HG03558 (cell line): ENCODE data around the gene ARHGAP24.
A peak's percentile ranks its signal among the peaks of the same experiment; 100 is the strongest.
"Not testable (repeated sequence)": the region's sequence is repeated elsewhere in the genome, so short reads cannot be mapped to it uniquely, and the experiment has no call there.

ENCODE experiments used
- ATAC-seq: cut with Tn5 transposase; IDR thresholded peaks from one replicate; pipeline ENCODE4 v1.9.1; 2021; ENCODE audit warnings: moderate number of reproducible peaks; ENCODE audit not compliant: unreplicated experiment; ENCODE audit errors: extremely low read depth

Gene ARHGAP24

DNA sequence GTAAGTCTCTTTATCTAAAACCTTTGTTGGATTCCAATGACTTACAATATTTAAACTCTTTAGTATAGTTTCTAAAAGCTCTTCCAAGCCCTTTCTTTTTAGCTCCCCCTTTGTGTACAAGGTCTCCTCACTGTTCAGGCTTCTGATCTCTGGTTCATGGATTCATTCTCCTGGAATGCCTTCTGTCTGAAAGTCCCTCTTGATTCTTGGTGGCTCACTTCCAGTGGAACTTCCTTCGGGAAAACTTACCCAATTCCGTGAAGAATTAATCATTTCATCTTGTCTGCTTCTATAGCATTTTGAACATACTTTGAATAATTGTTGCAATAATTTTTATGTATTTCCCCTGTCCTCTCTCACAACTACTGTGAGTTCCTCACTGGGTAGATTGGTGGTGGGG, 3.6 kb downstream of the ARHGAP24 start:
- no peak for ATAC-seq

DNA sequence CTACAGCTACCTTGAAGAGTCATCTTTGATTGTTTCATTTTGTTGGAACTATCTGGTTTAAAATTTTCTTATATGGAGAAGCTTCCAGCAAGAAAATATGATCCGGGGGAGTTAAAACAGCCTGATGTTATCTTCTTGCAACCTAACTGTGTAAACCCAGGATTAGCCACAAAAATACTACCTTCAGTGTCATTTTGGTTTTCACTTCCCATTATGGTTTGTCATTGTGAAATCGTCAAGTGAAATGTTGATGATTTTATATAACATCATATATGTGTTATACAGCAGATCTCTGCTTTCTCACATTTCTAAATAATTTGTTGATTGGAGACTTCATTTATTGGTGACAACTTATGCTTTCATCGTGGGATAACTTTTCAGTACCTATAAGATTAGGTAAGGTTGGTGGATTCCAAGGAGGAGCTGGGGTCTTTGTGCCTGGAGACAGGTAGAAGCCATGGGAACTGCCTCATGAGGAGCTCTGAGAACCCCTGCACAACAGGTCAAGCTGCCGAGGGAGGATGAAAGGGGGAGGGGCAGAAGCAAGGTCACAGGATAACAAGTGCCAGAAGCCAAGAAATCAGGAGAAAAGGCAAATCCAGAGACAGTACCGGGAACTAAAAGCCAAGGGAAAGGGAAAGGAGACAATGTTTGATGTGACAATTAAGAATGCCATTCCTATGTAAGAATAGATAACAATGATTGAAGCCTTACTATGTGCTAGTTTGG, 7.2 kb downstream of the ARHGAP24 start:
- ATAC-seq = no peak

DNA sequence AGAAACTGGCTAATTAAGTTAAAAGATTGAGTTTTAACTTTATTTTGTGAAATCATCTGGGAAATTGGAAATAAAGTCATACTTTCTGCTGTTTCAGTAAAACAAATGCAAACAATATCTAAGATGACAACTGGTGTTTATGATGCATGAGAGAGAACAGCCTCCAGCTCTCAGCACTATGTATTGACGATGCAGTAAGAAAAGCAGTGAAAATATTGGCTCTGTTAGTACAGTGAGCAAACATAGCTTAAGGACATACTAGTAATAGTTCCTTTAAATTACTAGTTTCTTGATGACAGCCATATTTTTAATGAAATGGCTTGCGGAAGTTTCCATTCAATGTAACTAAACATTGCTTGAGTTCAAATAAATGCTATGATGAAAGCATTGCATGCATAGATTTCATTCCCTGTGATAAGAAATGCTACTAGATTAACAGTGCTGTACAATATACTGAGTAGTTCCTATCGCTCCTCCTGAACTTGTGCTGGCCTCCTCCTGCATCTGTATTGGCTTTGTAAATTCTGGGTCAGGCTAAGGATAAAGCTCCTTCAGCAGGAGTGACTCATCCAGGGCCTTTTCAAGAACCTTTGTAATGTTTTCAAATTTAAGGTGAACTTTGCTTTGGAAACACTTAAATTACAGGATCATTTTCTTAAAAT, 11.6 kb downstream of the ARHGAP24 start:
- no peak for ATAC-seq

DNA sequence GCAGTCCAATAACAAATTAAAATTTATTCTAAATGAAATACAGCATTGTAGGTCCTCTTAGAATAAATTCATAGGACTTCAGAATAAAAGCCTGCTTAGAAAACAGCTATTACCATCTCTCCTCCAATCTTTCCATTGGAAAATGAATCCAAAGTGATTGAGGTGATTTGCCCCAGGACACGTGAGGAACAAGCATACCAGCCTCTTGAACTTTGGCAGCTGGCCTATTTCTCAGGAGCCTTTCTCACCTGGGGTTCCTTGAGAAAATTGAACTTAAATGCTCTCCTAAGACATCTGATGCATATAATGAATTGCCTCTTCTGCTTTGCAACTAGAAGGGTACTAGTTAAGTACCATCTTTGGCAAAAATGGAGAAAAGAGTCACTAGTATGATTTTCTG, 13.5 kb downstream of the ARHGAP24 start:
- ATAC-seq = no peak

DNA sequence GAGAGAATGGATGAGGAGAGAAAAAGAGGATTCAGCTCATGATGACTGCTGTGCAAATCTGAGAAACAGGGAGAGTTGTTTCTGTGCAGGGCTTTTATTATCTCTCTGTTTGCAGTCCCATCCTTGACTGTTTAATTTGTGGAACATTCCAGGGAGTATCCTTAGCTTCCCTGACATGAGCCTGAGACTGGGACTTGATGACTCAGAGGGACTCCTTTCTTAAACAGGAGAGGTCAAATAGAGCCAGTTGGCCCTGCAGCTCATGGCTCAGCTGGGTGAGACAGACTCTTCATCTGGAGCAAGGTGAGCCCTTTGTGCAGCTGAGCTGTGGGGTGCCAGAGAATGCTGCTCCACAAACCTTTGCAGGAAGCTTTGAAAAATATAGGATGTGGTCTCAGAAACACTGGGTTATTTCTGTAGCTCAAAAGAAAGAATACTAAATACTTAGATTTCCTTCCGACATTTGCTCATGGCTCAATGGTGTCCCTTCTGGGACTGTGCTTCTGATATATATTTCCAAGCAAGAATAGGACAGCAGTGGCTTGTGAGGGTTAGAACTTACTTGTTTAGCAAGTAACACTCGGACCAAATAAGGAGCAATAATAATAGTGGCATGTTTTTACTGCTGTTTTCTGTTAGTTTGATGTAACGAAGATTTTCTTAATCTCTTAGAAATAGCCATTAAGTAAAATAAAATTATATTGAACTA, 14.5 kb downstream of the ARHGAP24 start:
- no peak for ATAC-seq

DNA sequence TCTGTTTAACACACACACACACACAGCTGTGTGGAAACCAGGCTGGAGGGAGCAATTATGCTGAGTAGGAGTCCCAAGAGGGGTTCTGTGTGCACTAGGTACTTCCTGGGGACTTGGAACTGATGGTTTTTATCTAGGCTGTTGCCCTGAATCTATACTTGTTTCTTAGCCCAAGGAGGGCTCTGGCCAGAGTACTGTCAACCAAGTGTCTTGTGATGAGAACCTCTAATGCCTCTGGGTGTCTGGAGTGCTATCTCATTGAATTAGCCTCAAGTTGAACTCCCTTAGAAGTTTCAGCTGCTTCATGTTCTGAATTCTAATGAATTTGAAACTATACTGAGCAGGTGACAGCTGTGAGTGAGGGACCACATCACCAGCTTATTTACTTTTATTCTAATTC, 16.6 kb downstream of the ARHGAP24 start:
- peak; percentile 48 for ATAC-seq

DNA sequence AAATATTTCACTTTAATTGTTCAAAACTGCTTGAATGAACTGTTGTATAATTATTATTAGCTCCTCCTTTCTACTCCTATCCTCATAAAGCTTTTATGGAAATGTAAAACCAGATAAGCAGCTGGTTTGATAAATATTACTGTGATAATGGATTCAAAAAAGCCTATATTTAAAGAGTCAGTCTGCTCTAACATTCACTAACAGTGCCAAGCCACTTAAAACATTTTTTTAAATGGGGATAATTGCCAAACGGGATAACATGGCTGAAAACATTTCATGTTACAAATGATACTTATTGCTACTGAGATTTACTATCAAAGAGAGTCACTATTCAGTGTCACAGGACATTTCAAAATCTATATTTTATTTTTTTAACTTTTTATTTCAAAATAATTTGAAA, 17.4 kb downstream of the ARHGAP24 start:
- no peak for ATAC-seq

DNA sequence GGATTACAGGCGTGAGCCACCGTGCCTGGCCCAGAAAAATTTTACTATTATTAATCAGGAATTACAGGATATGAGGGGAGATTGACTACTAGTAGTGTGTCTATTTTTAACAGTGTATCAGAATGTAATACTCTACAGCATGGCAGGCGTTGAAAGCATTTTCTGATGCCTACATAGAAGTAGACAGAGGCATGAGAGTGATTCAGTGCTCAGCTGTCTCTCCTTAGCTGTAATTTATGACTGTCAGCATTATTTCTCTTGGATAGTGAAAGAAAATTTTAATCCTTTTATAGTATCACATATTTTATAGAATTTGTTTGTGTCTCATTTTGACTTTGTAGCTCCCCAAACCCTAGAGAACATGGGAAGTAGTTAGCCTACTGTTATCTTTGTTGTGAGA, 20.7 kb downstream of the ARHGAP24 start:
- no peak for ATAC-seq

DNA sequence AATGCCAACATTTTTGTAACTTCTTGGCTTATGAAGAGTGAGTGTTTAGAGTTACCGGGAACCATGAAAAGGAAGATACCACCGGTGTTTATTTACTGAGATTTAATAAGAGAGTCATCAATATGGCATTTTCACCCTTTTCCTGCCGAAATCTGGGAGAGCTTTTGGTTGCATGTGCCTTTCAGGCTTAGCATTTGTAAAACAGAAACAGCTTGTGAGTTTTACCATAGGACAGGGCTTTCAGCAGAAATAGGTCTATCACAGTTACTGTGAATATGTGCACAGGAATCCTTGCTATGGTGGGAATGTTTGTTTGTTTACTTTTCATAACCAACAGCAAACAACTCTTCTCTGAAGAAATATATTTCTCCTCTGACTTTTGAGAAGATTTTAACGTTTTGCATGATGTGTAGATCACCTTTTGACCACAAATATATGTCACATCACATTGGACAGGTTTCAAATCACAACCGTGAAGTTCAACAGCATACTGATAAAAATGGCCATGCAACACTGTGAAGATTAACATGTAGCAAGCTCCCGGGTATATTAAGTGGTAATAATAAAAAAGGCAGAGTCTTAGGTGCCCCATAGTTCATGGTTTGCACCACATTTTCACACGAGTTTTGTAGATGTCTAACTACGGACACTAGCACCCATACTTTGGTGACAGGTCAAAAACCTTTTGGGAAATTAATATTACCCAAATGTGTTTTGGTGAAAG, 21.3 kb downstream of the ARHGAP24 start:
- ATAC-seq = no peak

DNA sequence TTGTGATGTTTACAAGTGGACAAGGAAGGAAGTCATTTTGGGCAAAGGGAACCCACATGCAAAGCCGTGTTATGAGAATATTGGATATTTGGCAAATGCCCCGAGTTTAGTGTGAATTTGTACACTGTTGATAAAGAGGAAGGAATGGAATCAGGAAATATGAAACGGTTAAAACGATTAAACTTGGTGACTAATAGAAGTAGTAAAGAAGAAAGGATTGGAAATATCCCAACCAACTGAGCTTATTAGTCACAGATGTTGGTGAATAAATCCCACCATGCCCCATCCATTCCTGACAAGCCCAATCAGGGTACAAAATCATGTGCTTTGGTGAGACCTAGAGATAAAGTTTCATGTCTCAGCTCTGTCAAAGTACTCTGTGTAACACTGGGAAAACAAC, 22.0 kb downstream of the ARHGAP24 start:
- no peak for ATAC-seq

DNA sequence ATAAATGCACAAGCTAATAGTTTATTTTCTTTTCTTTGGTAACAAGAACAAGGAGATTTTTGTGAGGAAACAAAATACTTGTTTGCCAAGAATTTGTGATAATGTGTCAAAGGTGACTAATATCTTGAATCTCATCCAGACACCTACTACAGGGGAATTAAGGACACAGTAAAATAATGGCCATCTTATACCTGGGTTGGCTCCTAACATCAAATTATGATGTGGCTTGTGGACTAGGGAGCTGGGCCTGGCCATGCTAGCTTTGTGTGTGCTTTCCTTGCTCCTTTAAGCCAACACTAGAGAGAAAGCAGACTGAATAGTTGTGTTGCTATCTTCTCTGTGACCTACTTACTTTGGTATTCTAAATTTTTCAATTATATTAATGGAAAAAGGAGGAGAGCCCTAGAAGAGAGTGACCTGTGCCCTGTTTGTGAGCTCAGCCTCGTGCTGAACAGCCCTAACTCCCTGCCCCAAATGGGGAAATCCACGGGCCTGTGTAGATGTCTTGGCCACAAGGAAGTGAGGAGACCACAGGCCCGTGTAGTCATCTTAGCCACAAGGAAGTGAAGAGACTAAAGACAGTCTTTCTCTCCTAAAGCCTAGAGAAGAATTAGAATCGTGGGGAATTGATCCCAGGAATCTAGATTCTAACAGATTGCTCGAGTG, 23.3 kb downstream of the ARHGAP24 start:
- ATAC-seq = peak; percentile 90

DNA sequence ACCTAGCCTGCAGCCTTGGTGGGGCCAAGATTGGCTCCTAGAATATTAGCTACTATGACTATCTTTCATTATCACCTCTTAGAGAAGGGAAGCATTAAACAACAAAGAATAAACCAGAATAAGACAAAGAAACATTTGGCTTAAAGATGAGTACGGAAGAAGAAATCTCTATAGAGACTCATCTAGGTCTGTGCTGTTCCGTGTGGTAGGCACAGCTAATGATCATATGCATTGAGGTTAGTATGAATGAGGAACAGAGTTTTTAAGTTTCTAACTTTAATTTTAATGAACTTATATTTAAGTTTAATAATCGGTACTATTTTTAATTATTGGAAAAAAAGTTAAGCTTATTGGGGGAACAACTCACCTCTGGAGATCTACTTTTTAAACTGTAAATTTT, 24.6 kb downstream of the ARHGAP24 start:
- no peak for ATAC-seq

DNA sequence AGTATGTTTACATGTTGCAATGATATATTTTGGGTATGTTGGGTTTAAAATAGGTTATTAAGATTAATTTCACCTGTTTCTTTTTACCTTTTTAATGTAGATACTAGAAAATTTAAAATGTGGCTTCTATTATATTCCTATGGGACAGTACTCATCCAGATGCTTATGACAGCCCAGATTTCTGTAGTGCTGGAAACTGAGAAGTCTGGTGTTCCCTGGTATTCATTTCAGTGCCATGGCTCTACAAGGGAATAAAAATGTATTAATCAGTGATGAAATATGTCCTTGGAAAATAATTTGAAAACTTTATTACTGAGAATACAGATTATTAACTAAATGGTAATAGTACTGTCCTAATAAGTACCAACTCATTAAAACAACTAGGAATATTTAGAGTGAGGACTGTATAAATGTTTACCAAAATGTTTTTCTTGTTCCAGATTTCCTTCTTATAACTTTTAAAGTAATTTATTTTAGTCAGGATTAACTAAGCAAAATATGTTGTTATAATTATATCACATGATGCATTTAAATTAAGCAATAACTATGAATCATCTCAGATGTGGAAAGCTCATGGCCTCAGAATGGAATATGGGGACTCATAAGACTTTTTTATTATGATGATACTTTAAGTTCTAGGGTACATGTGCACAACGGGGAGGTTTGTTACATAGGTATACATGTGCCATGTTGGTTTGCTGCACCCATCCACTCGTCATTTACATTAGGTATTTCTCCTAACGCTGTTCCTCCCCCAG, 25.3 kb downstream of the ARHGAP24 start:
- ATAC-seq = no peak

DNA sequence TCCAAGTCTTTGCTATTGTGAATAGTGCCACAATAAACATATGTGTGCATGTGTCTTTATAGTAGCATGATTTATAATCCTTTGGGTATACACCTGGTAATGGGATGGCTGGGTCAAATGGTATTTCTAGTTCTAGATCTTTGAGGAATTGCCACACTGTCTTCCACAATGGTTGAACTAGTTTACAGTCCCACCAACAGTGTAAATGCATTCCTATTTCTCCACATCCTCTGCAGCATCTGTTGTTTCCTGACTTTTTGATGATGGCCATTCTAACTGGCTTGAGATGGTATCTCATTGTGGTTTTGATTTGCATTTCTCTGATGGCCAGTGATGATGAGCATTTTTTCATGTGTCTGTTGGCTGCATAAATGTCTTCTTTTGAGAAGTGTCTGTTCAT, 26.2 kb downstream of the ARHGAP24 start:
- ATAC-seq = not testable (repeated sequence)

DNA sequence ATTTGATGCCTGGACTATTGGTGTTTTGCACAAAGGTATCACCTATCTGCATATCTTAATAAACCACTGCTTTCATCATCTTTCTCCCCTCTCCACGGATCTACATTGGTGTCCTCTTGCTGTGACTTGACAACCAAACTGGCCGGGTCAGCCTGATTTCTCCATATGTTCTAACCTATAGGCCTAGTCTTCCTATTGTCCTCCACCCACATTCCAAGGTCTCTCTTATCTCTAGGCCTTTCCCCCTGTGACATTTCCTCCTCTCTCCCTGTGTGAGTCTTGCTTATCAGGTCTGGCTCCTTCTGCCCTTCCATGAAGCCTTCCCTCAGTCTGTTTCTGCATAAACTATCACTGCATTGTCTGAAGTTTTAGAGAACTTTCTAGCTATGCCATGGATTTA, 33.7 kb downstream of the ARHGAP24 start:
- ATAC-seq = no peak

DNA sequence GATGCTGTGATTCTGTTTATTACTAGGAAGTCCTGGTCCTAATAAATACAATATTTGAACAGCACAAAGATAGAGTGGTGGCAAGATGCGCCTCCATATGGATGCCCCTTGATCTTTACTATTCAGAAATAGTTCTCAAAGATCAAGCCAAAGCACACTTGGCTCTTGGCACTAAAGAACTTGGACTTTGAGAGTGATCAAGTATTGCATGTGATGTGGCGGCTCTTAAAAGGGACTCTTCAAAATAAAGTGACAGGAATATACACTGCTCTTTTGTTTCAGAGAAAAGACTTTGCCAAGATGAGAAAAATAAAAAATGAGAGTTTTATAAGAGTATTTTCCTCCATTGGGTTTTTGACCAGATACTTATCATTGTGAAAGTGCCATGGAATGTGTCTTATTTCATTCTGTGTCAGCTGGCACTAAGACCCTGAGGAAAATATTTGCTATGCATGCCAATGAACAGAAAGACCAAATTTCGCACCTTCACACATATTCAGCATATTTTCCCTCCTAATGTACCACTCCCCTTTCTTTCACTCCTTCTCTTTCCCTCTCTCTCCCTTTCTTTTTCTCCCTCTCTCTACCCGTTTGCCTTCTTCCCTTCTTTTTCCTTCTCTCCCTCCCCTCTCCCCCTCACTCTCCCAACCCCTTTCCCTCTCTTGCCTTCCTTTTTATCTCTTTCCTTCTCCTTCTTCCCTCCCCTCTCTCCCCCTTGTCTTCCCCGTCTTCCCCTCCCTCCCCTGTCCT, 35.1 kb downstream of the ARHGAP24 start:
- no peak for ATAC-seq

DNA sequence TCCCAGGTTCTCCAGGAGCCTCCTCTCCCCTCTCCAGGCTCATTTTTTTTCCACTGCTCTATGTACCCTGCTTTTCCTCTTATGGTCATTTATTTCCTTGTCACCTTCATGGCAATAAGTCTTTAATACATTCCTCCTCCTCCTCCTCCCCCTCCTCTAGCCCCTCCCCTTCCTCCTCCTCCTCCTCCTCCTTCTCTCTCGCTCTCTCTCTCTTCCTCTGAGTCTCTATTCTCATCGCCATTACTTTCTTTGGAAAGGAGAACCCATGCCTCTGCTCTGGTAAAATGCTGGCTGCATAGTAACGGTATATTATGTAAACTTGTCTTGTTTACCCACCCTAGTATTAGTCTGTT, 35.7 kb downstream of the ARHGAP24 start:
- no peak for ATAC-seq

DNA sequence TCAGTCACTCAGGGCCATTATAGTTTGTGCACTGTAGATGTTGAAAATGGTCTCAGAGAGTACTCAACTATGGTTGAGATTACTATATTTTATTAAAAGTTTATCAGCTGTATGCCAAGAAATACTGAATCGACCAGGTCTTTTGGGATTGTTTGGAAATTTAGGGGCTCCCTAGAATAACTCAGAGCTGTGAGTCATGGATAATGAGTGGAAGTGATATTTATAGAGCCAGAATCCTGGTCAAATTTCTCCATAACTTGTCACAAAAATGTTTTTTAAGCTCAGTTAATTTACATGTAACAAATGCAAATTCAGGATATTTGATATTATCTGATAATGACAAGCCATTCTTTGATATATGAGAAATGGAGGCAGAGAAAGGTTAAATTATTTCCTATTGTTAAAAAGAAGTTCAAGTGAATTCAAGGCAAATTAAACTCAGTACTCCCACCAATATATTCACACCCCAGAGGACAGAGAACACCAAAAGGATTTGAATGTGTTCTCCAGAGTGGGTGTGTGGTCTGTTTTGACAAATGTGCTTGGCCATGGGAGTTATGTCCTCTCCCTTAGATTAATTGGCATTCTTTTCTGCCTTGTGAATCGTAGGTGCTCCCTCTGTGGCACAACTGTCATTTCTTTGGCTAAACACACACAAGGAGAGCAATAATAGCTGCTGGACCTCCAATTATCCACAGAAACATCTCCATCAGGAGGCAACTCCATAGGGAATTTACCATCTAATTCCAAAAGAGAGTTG, 37.7 kb downstream of the ARHGAP24 start:
- ATAC-seq = no peak
